CD4-positive, alpha-beta T cell treated with Interferon gamma for 1 hour (primary cell): ENCODE measurements around the gene AMZ1.

Source experiments
- DNase-seq: peaks from one replicate; pipeline ENCODE4 v3.0.0-alpha.2; 2020

The AMZ1 gene, protein sequence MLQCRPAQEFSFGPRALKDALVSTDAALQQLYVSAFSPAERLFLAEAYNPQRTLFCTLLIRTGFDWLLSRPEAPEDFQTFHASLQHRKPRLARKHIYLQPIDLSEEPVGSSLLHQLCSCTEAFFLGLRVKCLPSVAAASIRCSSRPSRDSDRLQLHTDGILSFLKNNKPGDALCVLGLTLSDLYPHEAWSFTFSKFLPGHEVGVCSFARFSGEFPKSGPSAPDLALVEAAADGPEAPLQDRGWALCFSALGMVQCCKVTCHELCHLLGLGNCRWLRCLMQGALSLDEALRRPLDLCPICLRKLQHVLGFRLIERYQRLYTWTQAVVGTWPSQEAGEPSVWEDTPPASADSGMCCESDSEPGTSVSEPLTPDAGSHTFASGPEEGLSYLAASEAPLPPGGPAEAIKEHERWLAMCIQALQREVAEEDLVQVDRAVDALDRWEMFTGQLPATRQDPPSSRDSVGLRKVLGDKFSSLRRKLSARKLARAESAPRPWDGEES

DNA sequence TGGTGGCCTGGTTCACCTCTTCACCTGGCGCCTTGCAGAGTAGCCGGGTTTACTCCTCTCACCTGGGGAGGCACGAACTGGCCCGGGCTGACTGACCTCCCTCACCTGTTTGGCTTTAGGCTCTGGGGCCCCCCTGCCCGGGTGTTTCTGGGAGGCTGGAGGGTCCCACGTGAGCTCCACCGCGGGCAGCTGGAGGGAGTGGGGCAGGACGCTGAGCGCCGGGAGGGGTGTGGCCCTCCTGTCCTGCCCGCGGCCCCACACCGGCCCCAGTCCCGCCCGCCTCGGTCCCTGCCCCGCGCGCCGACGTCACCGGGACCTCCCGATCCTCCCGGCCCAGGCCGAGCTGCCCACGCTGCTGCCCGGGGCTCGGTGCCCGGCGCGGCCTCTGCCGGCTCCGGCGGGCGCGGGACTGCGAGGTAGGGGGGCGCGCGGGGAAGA is at the start of gene AMZ1:
Gene AMZ1 (plus strand): TSS at position 322 of the 438 bp plus-strand sequence. CDS start 12,250 bp downstream, outside the sequence.
- no peak for DNase-seq

DNA sequence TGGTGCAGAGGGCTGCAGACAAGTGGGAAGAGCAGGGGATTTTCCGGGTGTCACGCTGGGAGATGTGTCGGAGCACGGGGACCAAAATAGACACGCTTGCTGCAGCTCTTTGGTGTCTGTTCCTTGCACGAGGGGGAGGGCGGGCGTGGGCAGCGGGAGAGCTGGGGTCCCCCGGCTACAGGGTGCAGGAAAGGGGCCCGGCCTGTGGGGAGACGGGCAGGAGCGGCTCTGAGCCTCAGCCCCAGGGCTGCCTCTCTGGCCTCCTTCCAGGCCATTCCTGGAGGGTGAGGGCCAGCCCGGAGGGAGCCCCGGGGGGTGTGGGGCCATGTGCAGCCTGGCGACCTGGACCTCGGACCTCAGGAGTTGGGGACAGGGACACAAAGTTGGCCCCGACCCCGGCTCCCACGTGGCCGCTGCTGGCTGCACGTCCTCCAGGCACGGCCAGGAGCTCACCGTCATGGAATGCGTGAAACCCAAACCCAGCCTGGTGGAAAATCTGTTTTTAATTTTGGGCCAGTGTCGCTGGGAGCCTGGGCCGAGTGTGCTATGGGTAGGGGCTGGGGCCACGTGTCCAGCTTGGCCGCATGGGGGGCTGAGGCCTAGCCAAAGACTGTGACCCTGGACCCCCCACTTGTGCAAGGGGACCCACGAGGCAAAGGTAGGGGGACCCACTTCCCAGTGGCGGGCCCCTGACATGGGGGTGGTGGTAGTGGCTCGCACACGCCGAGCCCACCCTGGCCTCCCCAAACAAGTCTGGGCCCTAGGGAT is 49.6 kb upstream of the AMZ1 start:
- DNase-seq, result no peak

DNA sequence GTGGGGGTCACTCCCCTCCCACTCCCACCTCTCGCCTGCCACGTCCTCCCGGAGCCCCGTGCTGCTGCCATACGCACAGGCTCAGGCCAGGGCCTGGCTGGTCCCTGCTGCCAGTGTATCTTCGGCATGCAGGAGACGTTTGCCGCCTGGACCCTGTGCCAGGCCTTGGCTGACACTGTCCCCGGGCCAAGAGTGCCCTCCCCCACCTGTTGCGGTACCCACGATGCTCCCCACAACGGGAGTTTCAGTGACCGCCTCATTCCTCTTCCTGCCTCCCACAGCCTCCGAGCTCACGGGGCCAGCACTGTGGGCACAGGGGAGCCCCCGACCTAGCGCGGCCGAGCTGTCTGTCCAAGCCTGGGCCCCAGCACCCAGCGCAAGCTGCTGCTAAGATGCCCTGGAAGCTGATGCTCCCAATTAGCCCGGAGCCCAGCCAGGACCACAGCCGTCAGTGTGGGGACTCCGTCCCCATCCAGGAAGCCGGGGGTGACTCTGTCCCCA is 48.8 kb upstream of the AMZ1 start:
- DNase-seq, result no peak

DNA sequence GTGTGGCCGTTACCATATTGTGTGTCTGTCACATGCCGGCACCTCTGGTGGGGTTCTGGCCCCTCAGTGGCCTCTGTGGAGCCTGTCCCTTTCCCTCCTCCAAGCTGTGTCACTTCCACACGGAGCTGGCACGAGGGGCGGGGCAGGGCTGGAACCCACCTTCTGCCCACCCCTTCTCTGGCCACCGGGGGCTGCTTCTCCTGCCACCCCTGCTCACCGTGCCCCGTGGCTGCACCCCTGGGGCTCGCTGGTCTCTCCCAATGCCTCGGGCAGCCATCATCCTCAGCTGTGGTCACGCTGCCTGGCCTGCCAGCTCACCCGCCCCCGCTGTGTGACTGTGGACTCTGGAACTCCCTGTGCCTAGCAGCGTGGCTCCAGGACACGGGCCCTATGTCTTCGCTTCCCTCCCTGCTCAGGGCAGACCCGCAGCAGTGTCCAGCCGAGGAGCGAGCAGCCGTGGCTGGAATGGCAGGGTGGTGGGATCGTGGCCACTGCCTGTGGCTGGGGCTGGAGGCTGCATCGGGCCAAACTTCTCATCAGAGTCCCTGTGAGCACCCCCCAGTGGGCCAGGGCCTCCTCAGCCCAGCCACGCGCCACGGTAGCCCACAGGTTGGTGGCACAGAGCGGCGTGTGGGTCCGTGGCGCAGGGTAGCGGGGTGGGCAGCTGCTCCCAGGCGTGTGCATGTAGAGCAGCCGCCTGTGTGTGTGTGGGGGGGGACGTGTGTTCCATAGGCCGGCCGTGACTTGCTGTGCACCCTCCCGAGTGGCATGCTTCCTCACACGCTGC is 48.1 kb upstream of the AMZ1 start:
- DNase-seq, result no peak

DNA sequence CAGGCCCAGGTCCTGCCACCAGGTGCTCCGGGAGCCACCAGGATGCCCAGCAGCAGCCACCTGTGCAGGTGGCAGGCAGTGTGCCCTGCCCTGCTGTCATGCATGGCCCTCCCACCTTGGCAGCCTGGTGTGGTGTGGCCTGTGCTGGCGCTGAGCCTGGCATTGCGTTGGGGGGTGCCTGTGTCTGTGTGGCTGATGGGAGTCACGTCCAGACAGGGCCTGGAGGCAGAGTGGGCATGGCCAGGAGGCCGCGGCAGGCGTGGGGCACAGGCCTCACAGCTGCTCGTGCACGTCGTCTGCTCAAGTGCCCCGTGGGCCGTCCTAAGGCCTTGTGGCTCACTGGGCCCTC is 47.5 kb upstream of the AMZ1 start:
- no peak for DNase-seq

DNA sequence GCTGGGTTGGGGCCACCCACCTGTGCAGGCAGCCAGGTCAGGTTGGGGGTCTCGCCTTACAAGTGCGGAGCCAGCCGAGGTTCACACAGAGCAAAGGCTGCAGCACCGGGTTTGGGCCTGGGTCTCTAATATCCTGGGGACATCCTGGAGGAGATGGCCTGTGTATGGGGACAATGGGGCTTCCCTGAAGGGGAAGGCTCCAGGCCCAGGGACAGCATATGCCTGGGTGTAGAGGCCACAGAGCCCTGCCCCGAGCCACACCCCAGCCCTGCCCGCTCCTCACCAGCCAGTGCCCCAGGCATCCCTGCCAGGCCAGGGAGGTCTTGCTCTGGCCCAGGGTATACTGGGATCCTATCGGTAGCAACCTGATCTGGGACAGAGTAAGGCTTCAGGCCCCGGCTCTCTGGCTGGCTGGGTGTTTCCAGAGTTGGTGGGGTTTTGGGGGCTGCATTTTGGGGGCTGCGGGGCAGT is 47.1 kb upstream of the AMZ1 start:
- DNase-seq, result no peak

DNA sequence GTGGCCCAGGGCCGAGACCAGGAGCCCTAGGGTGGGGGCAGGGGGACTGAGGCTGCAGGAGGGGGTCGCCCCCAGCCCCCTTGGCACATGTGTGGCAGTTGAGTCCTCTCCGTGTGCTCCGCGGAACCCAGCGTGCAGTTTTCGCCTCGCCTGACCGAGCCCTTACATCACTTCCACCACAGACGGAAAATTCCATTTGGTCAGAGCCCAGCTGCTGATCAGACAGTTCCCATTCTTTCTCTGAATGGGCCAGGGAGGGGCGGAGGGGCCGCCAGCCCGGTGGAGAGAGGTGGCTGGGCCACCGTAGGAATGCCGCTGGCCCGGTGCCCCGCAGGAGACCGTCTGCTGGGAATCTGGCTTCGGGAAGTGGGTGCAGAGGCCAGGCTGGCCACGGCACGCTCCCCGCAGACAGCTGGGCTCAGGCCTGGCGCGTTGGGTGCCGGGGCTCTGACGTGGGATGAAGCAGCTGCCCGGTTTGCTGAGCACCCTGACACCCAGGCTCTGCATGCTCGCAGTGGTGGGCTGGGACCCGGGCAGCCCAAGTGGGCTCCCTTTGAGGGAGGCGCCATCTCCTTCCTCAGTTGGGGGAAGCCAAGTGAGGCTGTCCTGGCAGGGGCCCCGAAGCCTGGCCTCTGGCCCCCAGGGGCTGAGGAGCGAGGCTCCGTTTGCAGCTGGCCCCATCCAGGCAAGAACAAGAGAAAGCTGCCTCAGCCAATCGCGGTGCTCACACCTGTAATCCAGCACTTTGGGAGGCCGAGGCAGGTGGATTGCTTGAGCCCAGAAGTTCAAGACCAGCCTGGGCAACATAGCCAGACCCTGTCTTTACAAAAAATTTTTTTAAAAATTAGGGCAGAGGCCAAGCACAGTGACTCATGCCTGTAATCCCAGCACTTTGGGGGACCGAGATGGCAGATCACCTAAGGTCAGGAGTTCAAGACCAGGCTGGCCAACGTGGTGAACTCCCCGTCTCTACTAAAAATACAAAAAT is 46.3 kb upstream of the AMZ1 start:
- DNase-seq, result peak; percentile 45

DNA sequence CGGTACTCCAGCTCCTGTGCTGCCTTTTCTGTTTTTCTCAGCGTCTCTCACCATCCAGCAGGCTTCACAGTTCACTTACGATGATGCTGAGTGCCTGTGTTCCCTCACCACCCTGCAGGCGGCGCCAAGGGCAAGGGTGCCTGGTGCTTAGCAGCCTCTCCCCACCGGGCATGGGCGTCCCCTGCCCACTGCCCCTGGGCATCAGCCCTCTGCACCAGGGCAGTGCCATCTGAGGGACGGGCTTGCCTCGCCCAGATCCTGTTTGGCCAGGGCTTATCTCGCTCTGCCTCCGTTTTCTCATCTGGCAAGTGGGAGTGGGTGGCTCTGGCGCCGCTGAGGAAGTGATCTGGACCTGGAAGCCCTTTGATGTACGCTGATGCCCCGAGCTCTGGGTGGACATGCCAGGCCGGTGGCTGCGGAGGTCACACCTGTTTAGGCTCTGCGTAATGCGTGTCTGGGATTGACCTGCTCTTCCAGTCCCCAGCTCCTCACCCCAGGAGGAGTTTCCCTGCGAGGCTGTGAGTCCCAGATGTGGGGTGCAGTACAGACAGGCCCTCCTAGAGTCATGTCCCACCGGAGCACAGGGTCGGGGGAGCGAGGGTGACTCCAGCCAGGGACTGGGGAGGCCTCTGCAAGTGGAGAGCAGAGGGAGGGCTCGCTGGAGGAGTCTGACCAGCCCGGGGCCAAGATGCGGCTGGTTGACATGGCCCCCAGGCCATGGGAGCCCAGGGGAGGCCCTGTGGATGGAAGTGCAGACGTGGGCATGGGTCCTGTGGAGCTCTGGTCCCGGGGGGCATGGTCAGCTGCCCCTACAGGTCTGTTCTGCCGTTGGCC is 44.4 kb upstream of the AMZ1 start:
- DNase-seq, result no peak

DNA sequence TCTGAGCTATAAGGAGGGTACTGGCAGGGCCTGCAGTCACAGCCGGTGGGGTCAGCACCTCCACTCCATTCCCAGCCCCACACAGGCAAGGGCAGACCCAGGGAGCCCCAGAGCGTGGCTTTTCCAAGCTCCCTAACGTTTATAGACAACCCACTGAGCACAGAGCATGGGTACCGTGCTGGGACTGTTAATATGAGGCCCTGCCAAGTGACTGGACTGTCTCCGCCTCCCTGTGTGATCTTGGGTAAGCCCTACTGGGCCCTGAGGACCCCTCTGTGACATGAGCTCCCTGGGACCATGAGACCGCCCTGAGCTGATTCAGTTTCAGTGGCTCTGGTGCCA is 43.8 kb upstream of the AMZ1 start:
- DNase-seq, result no peak

DNA sequence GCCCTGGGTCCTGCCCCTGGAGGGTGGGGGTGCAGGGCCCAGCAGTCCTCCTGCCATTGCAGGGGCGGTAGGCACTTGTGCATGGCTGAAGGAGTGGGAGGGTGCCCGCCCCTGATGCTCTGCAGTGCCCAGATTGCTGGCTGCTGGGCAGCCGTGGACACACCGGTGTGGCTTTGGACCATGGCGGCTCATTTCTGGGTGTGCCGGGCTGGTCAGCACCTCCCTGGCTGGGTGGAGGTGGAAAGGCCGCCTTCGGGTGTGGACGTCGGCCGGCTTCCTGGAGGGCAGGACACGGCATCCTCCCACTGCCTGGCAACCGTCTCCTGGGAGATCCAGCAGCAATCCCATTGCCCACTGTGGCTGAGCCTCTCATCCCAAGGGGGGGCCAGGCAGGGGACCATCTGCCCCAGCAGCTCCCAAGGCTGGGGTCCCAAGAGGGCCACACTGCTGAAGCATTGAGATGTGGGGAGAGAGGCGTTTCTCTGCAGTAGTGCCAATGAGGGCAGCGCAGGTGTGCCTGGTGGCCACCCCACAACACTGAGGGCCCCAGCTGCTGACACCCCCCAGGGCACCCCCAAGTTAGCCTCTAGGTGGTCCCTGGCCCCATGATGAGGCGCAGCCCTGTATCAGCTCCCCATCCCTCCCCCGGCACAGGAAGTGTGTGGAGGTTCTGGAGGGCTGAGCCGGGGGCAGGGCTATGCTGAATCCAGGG is 43.3 kb upstream of the AMZ1 start:
- no peak for DNase-seq

DNA sequence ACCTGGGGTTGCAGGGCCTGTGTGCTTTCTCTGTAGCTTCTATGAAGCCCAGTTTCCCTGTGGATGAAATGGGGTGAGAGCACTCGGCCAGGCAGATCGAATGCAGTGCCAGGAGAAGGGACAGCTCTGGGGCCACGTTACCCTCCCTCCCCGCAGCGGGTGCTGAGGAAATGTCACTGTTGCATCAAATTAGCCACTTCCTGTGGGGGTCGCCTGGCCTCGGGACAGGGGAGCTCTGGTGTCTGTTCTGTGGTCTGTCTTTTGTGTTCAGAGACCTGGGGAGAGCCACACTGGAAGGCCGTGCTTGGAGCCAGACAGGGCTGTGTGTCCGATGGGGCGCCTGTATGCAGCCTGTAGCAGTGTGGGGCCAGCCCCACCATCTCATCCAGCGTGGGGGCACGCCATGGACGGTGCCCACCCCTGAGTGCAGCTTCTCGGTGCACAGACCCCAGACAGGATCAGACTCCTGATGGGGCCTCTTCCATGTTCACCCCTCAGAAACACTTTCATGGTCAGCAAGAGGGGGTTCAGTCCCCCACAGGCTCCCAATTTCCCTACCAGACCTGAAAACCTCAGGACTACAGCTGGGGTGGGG is 42.6 kb upstream of the AMZ1 start:
- DNase-seq, result peak; percentile 37

DNA sequence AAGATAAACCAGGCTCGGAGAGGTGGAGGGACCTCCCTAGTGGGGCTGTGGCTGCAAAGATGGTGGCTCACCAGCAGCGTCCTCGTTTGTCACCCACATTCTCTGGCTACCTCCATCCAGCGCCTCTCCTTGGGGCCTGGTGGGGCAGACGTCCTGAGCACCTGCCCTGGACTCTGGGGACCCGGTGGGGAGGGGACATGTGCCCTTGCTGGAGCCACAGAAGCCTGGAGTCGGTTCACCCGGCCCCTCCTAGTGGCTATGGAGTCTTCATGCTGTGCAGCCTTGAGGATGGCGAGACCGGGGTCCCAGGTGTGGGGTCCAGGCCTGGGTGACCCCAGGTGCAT is 41.7 kb upstream of the AMZ1 start:
- no peak for DNase-seq

DNA sequence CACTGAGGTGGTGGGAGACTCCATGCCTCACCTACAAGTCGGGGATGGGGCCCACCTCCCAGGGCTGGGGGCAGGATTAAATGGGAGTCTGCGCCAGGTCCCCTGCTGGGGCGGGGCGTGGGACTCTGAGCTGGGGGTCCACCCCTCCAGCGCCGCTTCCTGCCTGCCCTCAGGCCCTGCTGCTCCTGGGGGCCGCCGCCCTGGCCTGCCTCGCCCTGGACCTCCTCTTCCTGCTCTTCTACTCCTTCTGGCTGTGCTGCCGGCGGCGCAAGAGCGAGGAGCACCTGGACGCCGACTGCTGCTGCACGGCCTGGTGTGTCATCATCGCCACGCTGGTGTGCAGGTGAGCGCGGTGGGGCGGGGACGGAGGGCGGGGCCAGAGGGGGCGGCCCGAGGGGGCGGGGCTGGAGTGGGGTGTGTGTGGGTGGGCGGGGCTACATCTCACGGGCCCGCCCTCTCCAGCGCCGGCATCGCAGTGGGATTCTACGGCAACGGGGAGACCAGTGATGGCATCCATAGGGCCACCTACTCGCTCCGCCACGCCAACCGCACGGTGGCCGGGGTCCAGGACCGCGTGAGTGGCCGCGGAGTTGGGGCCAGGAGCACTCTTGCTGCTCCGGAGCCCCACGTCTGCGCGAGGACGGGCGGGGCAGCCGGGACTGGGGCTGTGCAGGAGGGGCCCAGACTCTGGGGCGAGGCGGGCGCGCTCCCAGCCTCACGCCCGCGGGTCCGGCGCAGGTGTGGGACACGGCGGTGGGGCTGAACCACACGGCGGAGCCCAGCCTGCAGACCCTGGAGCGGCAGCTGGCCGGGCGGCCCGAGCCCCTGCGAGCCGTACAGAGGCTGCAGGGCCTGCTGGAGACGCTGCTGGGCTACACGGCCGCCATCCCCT is 41.1 kb upstream of the AMZ1 start:
- no peak for DNase-seq

DNA sequence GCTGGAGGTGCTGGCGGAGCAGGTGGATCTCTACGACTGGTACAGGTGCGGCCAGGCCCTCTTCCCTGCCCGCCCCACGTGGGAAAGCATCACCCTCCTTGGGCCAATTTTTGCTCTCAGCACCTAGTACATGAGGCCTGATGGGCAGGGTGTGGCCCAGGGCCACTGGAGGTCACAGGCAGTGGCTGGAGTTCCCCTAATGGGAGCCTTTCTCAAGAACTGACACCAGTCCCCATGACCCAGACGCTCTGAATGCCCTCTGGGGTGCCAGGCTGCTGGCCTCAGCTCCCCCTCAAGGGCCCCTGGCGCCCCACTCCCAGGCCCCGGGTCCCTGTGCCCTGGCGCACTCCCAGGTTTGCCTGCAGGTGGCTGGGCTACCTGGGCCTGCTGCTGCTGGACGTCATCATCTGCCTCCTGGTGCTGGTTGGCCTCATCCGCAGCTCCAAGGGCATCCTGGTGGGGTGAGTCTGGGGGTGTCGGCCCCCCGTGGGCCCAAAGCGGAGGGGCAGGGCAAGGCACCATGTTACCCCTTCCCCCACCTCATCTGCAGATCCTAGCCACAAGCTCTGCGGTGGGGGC is 40.3 kb upstream of the AMZ1 start:
- peak; percentile 53 for DNase-seq

DNA sequence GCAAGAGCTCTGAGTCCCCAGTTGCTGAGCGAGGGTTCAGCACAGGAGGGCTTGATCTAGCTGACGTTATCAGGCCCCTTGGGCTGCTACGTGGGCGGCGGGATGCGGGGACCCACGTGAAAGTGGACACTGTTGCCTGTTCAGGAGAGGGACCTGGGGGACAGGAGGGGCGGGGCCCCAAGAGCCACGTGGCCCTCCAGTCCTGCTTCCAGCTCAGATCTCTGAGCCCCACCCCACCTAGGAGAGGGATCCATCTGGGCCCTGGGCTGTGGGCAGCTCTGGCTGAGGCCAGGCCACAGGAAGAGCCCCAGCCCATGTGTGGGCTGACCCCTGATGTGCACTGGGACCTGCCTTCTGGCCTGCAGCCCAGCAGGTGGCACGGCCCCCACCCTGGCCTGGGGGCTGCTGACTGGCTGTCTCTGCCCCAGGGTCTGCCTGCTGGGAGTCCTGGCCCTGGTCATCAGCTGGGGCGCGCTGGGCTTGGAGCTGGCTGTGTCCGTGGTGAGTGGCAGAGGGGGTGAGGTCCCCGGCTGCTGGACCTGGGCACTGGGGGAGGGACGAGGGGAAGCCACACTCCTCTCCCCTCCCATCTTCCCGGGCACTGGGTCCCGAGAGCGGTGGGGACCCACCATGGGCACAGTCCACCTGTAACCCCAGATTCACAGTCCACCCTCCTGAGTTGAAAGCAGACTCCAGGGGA is 38.7 kb upstream of the AMZ1 start:
- no peak for DNase-seq

DNA sequence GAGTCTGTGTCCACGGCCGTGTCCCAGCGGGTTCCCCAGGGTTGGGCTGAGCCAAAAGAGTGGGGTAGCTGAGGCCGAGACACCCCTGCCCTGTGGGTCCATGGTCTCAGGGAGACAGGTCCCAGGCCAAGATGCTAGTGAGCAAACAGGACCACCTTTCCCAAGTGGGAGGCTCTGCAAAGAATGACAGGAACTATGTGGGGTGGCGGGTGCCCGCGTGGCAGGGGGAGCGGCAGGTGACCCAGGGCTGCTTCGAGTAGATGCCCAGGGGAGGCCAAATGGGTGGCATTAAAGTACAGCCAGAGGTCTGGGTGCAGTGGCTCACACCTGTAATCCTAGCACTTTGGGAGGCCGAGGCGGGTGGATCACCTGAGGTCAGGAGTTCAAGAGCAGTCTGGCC is 38.0 kb upstream of the AMZ1 start:
- no peak for DNase-seq

DNA sequence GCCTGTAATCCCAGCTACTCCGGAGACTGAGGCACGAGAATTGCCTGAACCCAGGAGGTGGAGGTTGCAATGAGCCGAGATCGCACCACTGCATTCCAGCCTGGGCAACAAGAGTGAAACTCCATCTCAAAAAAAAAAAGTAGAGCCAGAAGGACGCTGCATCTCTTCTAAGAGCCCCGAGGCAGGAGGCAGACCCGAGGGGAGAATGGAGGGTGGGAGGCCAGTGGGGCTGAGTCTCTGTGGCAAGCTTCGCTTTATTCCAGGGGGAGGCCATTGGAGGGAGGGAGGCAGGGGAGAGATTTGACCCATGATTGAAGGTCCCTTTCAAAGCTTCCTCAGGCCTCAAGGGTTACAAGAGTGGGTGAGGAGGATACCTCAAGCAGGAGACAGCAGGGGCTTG is 37.6 kb upstream of the AMZ1 start:
- DNase-seq, result no peak

DNA sequence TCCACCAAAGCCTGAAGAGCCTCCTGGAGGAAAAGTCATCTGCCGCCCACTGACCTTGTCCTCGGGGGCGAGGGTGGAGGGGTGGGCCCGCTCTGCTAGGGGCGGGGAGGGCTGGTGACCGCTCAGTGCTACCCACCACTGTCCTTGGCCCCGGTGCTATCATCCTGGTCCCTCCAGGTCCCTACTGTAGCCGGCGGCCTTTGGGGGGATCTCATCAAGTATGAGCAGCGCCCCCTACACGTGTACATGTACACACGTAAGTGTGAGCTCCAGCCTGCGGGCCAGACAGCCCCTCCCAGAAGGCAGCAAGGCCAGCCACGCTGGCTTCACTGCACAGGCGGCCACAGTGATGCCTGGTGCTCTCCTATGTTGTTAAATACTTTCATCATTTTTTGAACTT is 36.7 kb upstream of the AMZ1 start:
- DNase-seq, result no peak
